Measurements from ENCODE around the gene CCR9. TPM values are rescaled to one million over a fixed set of nuclear protein-coding genes. Genes with fewer than 3 reads are reported as not detected.
"Not testable (repeated sequence)": the region's sequence is repeated elsewhere in the genome, so short reads cannot be mapped to it uniquely, and the experiment has no call there.

Gene CCR9
- total RNA-seq, 1 experiment from 2014 or later = not detected

GRCh38 chr3:45852828-45853227 is 33.5 kb upstream of the CCR9 start:
- no peak overlapping the region for H3K9ac ChIP-seq (ENCODE audit: low read length)

GRCh38 chr3:45856323-45856722 is 30.0 kb upstream of the CCR9 start:
- H3K36me3 ChIP-seq (ENCODE audit: insufficient read depth, low read length); H3K4me1 ChIP-seq (ENCODE audit: low read length); H3K9ac ChIP-seq (ENCODE audit: low read length); H3K27me3 ChIP-seq (ENCODE audit: low read length); DNase-seq; H3K9me2 ChIP-seq (replicated peaks; ENCODE audit: insufficient read depth, low read length); H3K27ac ChIP-seq (ENCODE audit: low read length); H2AFZ ChIP-seq (ENCODE audit: low read length); H3K4me2 ChIP-seq (ENCODE audit: low read depth, low read length, poor library complexity, severe bottlenecking); H3K79me2 ChIP-seq (ENCODE audit: low read length); H3K4me3 ChIP-seq (ENCODE audit: low read length); H4K20me1 ChIP-seq (ENCODE audit: insufficient read depth, low read depth, low read length); H3K9me3 ChIP-seq (ENCODE audit: low read length): not testable (repeated sequence)

More at GRCh38 chr3:45852828-45853227, 33.5 kb upstream of the CCR9 start:
- no peak for DNase-seq
- no peak overlapping the region for H3K27ac ChIP-seq (ENCODE audit: low read length)
- H3K9me2 ChIP-seq (replicated peaks; ENCODE audit: insufficient read depth, low read length) = no peaks in the 10 kb centered on the region
- no peaks in the 10 kb centered on the region for H4K20me1 ChIP-seq (ENCODE audit: insufficient read depth, low read depth, low read length)
- no peaks in the 10 kb centered on the region for H3K4me1 ChIP-seq (ENCODE audit: low read length)
- H3K36me3 ChIP-seq (ENCODE audit: insufficient read depth, low read length) = no peaks in the 10 kb centered on the region
- H3K27me3 ChIP-seq (ENCODE audit: low read length) = no peaks in the 10 kb centered on the region
- no peaks in the 10 kb centered on the region for H3K9me3 ChIP-seq (ENCODE audit: low read length)
- H3K4me2 ChIP-seq (ENCODE audit: low read depth, low read length, poor library complexity, severe bottlenecking) = no peak overlapping the region
- no peak overlapping the region for H3K4me3 ChIP-seq (ENCODE audit: low read length)
- H3K79me2 ChIP-seq (ENCODE audit: low read length) = no peaks in the 10 kb centered on the region
- no peak overlapping the region for H2AFZ ChIP-seq (ENCODE audit: low read length)

GRCh38 chr3:45857024-45857423 is 29.3 kb upstream of the CCR9 start:
- H3K79me2 ChIP-seq (ENCODE audit: low read length); DNase-seq; H2AFZ ChIP-seq (ENCODE audit: low read length); H3K4me1 ChIP-seq (ENCODE audit: low read length); H3K4me3 ChIP-seq (ENCODE audit: low read length); H3K27me3 ChIP-seq (ENCODE audit: low read length); H3K9me3 ChIP-seq (ENCODE audit: low read length); H3K9ac ChIP-seq (ENCODE audit: low read length); H3K36me3 ChIP-seq (ENCODE audit: insufficient read depth, low read length); H3K27ac ChIP-seq (ENCODE audit: low read length); H3K9me2 ChIP-seq (replicated peaks; ENCODE audit: insufficient read depth, low read length); H4K20me1 ChIP-seq (ENCODE audit: insufficient read depth, low read depth, low read length); H3K4me2 ChIP-seq (ENCODE audit: low read depth, low read length, poor library complexity, severe bottlenecking): not testable (repeated sequence)

- Histone ChIP-seq H3K9me3 (ENCODE audit: low read length) (no peaks in the 10 kb centered on the region), H3K9me2 (replicated peaks; ENCODE audit: insufficient read depth, low read length) (no peaks in the 10 kb centered on the region), H3K27ac (ENCODE audit: low read length) (no peak overlapping the region), H3K79me2 (ENCODE audit: low read length) (no peaks in the 10 kb centered on the region), H3K4me1 (ENCODE audit: low read length) (no peaks in the 10 kb centered on the region), H2AFZ (ENCODE audit: low read length) (no peak overlapping the region), H4K20me1 (ENCODE audit: insufficient read depth, low read depth, low read length) (no peaks in the 10 kb centered on the region), H3K9ac (ENCODE audit: low read length) (no peak overlapping the region), H3K27me3 (ENCODE audit: low read length) (no peaks in the 10 kb centered on the region), H3K4me3 (ENCODE audit: low read length) (no peak overlapping the region), H3K36me3 (ENCODE audit: insufficient read depth, low read length) (no peaks in the 10 kb centered on the region), H3K4me2 (ENCODE audit: low read depth, low read length, poor library complexity, severe bottlenecking) (no peak overlapping the region)
- no peak for DNase-seq
Observed at GRCh38 chr3:45858809-45859543, 27.4 kb upstream of the CCR9 start.

- Histone ChIP-seq H3K4me1 (ENCODE audit: low read length) (no peaks in the 10 kb centered on the region), H3K27ac (ENCODE audit: low read length) (no peak overlapping the region), H3K36me3 (ENCODE audit: insufficient read depth, low read length) (no peaks in the 10 kb centered on the region), H4K20me1 (ENCODE audit: insufficient read depth, low read depth, low read length) (no peaks in the 10 kb centered on the region), H2AFZ (ENCODE audit: low read length) (no peak overlapping the region), H3K4me2 (ENCODE audit: low read depth, low read length, poor library complexity, severe bottlenecking) (no peak overlapping the region), H3K27me3 (ENCODE audit: low read length) (no peaks in the 10 kb centered on the region), H3K9me3 (ENCODE audit: low read length) (no peaks in the 10 kb centered on the region), H3K9me2 (replicated peaks; ENCODE audit: insufficient read depth, low read length) (no peaks in the 10 kb centered on the region), H3K79me2 (ENCODE audit: low read length) (no peaks in the 10 kb centered on the region), H3K4me3 (ENCODE audit: low read length) (no peak overlapping the region), H3K9ac (ENCODE audit: low read length) (no peak overlapping the region)
- DNase-seq = no peak
Observed at GRCh38 chr3:45860481-45860880, 25.9 kb upstream of the CCR9 start.

- Histone ChIP-seq H3K79me2 (ENCODE audit: low read length) (no peaks in the 10 kb centered on the region), H4K20me1 (ENCODE audit: insufficient read depth, low read depth, low read length) (no peaks in the 10 kb centered on the region), H3K9me2 (replicated peaks; ENCODE audit: insufficient read depth, low read length) (no peaks in the 10 kb centered on the region), H3K36me3 (ENCODE audit: insufficient read depth, low read length) (no peaks in the 10 kb centered on the region), H3K4me1 (ENCODE audit: low read length) (no peaks in the 10 kb centered on the region), H3K9ac (ENCODE audit: low read length) (no peak overlapping the region), H3K4me2 (ENCODE audit: low read depth, low read length, poor library complexity, severe bottlenecking) (no peak overlapping the region), H3K4me3 (ENCODE audit: low read length) (no peak overlapping the region), H3K9me3 (ENCODE audit: low read length) (no peaks in the 10 kb centered on the region), H2AFZ (ENCODE audit: low read length) (no peak overlapping the region), H3K27ac (ENCODE audit: low read length) (no peak overlapping the region), H3K27me3 (ENCODE audit: low read length) (no peaks in the 10 kb centered on the region)
- DNase-seq = no peak
Observed at GRCh38 chr3:45861043-45861719, 25.2 kb upstream of the CCR9 start.

GRCh38 chr3:45864760-45865519 is 21.4 kb upstream of the CCR9 start:
- no peak for DNase-seq
- no peak overlapping the region for H3K4me2 ChIP-seq (ENCODE audit: low read depth, low read length, poor library complexity, severe bottlenecking)
- H3K9me2 ChIP-seq (replicated peaks; ENCODE audit: insufficient read depth, low read length) = no peaks in the 10 kb centered on the region
- no peak overlapping the region for H3K4me3 ChIP-seq (ENCODE audit: low read length)
- no peaks in the 10 kb centered on the region for H3K27me3 ChIP-seq (ENCODE audit: low read length)
- H3K27ac ChIP-seq (ENCODE audit: low read length) = no peak overlapping the region
- H3K4me1 ChIP-seq (ENCODE audit: low read length) = no peaks in the 10 kb centered on the region
- no peaks in the 10 kb centered on the region for H3K79me2 ChIP-seq (ENCODE audit: low read length)
- no peak overlapping the region for H3K9ac ChIP-seq (ENCODE audit: low read length)
- H2AFZ ChIP-seq (ENCODE audit: low read length) = no peak overlapping the region
- no peaks in the 10 kb centered on the region for H4K20me1 ChIP-seq (ENCODE audit: insufficient read depth, low read depth, low read length)
- H3K9me3 ChIP-seq (ENCODE audit: low read length) = no peaks in the 10 kb centered on the region
- no peaks in the 10 kb centered on the region for H3K36me3 ChIP-seq (ENCODE audit: insufficient read depth, low read length)

- Histone ChIP-seq H3K4me3 (ENCODE audit: low read length) (no peak overlapping the region), H2AFZ (ENCODE audit: low read length) (no peak overlapping the region), H3K9me2 (replicated peaks; ENCODE audit: insufficient read depth, low read length) (no peaks in the 10 kb centered on the region), H3K4me1 (ENCODE audit: low read length) (no peaks in the 10 kb centered on the region), H3K36me3 (ENCODE audit: insufficient read depth, low read length) (no peaks in the 10 kb centered on the region), H3K27me3 (ENCODE audit: low read length) (no peaks in the 10 kb centered on the region), H3K4me2 (ENCODE audit: low read depth, low read length, poor library complexity, severe bottlenecking) (no peak overlapping the region), H3K9ac (ENCODE audit: low read length) (no peak overlapping the region), H3K27ac (ENCODE audit: low read length) (no peak overlapping the region), H4K20me1 (ENCODE audit: insufficient read depth, low read depth, low read length) (no peaks in the 10 kb centered on the region), H3K9me3 (ENCODE audit: low read length) (no peaks in the 10 kb centered on the region), H3K79me2 (ENCODE audit: low read length) (no peaks in the 10 kb centered on the region)
- DNase-seq = no peak
Observed at GRCh38 chr3:45865563-45865962, 20.8 kb upstream of the CCR9 start.
